NCI-H1417 (cell line): ENCODE measurements around the gene DPM2.

Source experiments
- DNase-seq, 3 experiments: peaks; one replicate each; lab custom pipeline; 2025; lab: John Stamatoyannopoulos, UW

Gene DPM2

GRCh38 chr9:127919253-127919815, 18.3 kb downstream of the DPM2 start:
- DNase-seq, result no peak

- peak in 1 of 3 experiments; percentile 37 for DNase-seq
These were observed 19.2 kb downstream of the DPM2 start for GRCh38 chr9:127918183-127919107.

- peak in 1 of 3 experiments; percentile 52 for DNase-seq
These were observed 20.1 kb downstream of the DPM2 start for GRCh38 chr9:127917603-127918002.

GRCh38 chr9:127916720-127917581, 20.7 kb downstream of the DPM2 start, which contains the start of gene ST6GALNAC4:
Gene ST6GALNAC4, minus strand, starts transcription at chr9:127917041. Its CDS starts 622 bp downstream, at chr9:127916419.
- peak; percentile 74 to 92 (median 88) for DNase-seq

GRCh38 chr9:127915801-127916719, 21.6 kb downstream of the DPM2 start:
- DNase-seq, result peak in 2 of 3 experiments; percentile 34 to 52

GRCh38 chr9:127915325-127915752, 22.3 kb downstream of the DPM2 start:
- DNase-seq, result no peak

GRCh38 chr9:127913682-127914081, 24.0 kb downstream of the DPM2 start:
- DNase-seq, result no peak

- peak in 2 of 3 experiments; percentile 33 to 51 for DNase-seq
These were observed 24.8 kb downstream of the DPM2 start for GRCh38 chr9:127912882-127913281.

- DNase-seq, result no peak
These were observed 25.4 kb downstream of the DPM2 start for GRCh38 chr9:127912296-127912695.

- DNase-seq, result peak in 1 of 3 experiments; percentile 30
These were observed 26.9 kb downstream of the DPM2 start for GRCh38 chr9:127910613-127911205.

- no peak for DNase-seq
These were observed 27.8 kb downstream of the DPM2 start for GRCh38 chr9:127909839-127910273.

GRCh38 chr9:127908660-127908926, 29.1 kb downstream of the DPM2 start:
- no peak for DNase-seq

- DNase-seq, result no peak
These were observed 29.6 kb downstream of the DPM2 start for GRCh38 chr9:127907867-127908659.

- DNase-seq, result no peak
These were observed 31.9 kb downstream of the DPM2 start for GRCh38 chr9:127905788-127906191.

GRCh38 chr9:127905004-127905728, 32.5 kb downstream of the DPM2 start:
- no peak for DNase-seq

GRCh38 chr9:127904561-127905003, 33.1 kb downstream of the DPM2 start:
- no peak for DNase-seq

GRCh38 chr9:127903557-127904475, 33.8 kb downstream of the DPM2 start:
- no peak for DNase-seq
